Forelimb muscle (tissue), 1 donor: ENCODE measurements around the gene HDHD2. TPM values are rescaled to one million over a fixed set of nuclear protein-coding genes. Genes with fewer than 3 reads are reported as not detected.

Experiments
- DNase-seq: peaks from one replicate; pipeline ENCODE4 v3.0.0-alpha.2; 2013; ENCODE audit warnings: low read depth
- polyA plus RNA-seq: library from polyadenylated mRNA; unstranded; fragments of 120-200 nt; gene quantifications from one replicate; pipeline ENCODE4 v1.2.1, GENCODE V29; 2013; ENCODE audit not compliant: insufficient read length

The HDHD2 gene
- polyA plus RNA-seq, 1 donor = 18.6 TPM

DNA sequence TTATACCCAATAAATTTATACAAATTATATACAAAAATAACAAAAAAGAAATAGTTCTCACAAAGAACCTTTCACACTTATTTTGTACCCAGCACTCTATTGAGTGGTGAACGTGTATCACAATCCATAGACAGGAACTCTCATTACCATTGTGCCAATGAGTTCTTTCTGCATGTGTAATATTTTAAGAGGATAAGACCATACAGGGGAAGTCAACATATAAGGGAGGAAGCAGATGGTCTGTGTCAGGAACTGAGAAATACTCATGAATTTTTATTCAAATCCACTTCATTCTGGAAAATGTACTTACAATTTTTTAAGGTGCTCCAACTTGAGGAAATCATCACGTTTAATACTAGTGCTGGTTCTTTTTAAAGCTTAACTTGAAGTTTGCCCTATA lies 87.8 kb downstream of the HDHD2 start:
- DNase-seq = no peak

Other genes starting within 250 kb of the HDHD2 start
- gene PIAS2, start 233.0 kb downstream of the HDHD2 start, polyA plus RNA-seq = 27.9 TPM
- gene KATNAL2, start 232.9 kb downstream of the HDHD2 start, polyA plus RNA-seq = 6.8 TPM
- gene ELOA2, start 114.9 kb downstream of the HDHD2 start, polyA plus RNA-seq = not detected
- 20.2 TPM for gene IER3IP1, start 25.9 kb upstream of the HDHD2 start, polyA plus RNA-seq
- gene SKOR2, start 101.2 kb upstream of the HDHD2 start, polyA plus RNA-seq = not detected